AG09309 (cell line): Measurements from ENCODE around the gene SHISA8.

Experiments
- DNase-seq: peaks from one replicate; pipeline ENCODE4 v3.0.0-alpha.2; 2010; ENCODE audit warnings: low read depth
- H3K4me3 ChIP-seq: 2 replicates; pipeline ENCODE4 v1.5.1; 2011; ENCODE audit warnings: mild to moderate bottlenecking, low read depth, low read length, moderate library complexity; ENCODE audit not compliant: control insufficient read depth
- TF ChIP-seq, protein P1 (sequence below): IDR thresholded peaks from 2 replicates; pipeline ENCODE4 v1.5.1; 2011; ENCODE audit warnings: mild to moderate bottlenecking, low read depth, low read length, inconsistent platforms; ENCODE audit not compliant: insufficient read depth, control insufficient read depth; ENCODE audit errors: missing control alignments

Gene SHISA8

DNA sequence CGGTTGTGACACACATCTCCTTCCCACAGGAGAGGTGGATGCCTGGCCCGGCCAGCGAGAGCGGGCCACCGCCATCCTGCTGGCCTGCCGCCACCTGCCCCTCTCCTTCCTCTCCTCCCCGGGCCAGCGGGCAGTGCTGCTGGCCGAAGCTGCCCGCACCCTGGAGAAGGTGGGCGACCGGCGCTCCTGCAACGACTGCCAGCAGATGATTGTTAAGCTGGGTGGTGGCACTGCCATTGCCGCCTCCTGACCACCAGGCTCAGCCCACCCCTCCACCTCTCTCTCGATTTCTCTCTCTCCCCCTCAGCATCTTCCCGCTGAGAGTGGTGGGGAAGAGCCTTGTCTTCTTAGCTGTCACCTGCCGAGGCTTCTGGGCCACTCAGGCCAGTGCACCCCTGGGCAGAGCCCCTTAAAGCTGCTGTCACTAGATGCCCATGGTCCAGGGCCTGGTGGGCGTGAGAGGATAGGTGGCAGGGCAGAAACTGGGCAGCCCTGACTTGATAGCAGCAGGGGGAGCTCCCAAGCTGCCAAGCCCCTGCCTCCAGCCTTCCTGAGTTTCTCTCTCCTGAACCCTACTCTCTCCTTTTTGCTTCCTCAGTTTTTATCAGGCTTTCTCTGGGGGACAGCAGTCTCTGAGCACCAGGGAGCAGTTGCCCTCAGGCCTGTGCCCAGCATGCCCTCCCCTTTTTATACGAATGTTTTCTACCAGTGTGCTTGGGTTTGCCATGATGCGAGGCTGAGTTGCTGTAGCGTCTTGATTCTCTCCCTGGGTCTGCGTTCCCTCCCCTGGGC, 9.3 kb downstream of the SHISA8 start:
- TF ChIP-seq, protein P1, sequence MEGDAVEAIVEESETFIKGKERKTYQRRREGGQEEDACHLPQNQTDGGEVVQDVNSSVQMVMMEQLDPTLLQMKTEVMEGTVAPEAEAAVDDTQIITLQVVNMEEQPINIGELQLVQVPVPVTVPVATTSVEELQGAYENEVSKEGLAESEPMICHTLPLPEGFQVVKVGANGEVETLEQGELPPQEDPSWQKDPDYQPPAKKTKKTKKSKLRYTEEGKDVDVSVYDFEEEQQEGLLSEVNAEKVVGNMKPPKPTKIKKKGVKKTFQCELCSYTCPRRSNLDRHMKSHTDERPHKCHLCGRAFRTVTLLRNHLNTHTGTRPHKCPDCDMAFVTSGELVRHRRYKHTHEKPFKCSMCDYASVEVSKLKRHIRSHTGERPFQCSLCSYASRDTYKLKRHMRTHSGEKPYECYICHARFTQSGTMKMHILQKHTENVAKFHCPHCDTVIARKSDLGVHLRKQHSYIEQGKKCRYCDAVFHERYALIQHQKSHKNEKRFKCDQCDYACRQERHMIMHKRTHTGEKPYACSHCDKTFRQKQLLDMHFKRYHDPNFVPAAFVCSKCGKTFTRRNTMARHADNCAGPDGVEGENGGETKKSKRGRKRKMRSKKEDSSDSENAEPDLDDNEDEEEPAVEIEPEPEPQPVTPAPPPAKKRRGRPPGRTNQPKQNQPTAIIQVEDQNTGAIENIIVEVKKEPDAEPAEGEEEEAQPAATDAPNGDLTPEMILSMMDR = no peak
- DNase-seq = no peak
- H3K4me3 ChIP-seq = no peak overlapping the region

DNA sequence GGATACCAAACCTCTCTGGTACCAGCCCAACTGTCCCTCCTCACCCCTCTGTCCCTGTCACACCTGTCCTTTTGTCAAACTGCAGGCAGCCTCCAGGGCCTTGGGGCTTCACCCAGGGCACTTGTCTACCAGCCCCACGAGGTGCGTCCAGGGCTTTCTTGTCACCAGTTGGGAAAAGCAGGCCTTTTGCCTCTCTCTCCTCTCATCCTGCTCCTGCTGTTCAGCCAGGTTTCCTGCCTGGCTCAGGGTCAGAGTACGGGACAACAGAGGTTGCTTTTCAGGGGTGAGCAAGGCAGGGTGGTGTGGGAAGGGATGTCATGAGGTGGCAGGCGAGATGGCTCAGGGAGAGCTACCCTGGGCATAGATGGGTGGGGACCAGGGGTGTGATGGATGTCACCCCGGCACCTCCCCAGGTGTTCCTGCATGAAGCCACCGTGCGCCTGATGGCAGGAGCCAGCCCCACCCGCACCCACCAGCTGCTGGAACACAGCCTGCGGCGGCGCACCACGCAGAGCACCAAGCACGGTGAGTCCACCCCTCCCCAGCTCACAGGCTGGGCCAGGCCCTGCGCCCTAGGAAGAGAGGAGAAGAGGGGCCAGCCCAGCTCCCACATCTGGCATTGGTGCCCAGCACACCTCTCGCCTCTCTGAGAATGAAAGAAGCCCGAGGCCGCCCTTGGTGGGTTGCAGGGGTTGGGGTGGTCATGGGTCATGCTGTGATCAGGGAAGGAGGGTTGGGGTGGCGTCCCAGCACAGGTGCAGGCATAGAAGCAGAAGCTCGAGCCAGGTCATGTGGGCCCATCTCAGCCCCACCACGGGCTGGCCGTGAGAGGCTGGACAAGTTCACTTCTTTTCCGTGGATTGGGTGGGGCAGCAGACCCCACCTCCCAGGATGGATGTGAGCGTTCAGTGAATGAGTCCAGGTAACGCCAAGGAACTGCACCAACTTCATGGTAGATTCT, 10.1 kb downstream of the SHISA8 start:
- no peak for DNase-seq
- H3K4me3 ChIP-seq = no peak overlapping the region
- TF ChIP-seq, protein P1 = no peak

- TF ChIP-seq, protein P1 = no peak
- no peak overlapping the region for H3K4me3 ChIP-seq
- no peak for DNase-seq
These were observed 11.9 kb downstream of the SHISA8 start for GRCh38 chr22:41902932-41903421.

DNA sequence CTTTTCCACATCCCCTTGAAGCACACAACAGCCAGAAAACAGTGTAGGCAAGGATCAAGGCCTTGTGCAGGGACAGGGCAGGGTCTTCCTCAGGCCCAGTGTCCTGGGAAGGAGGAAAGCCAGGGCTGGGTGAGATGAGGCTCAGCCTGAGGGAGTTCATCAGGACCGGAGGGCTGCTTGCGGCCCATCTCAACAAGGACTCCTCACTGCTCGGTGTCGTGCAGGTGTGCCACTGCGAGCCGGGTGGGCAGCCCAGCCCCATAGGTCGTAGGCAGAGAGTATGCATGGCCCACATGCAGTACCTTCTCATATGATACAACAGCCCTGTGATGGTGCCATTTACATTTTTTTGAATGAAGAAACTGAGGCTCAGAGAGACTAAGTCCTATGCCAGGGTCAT, 12.9 kb downstream of the SHISA8 start:
- no peak for DNase-seq
- H3K4me3 ChIP-seq = no peak overlapping the region
- TF ChIP-seq, protein P1 = no peak

GRCh38 chr22:41900652-41901312, 14.1 kb downstream of the SHISA8 start:
- TF ChIP-seq, protein P1 = no peak
- H3K4me3 ChIP-seq = no peak overlapping the region
- no peak for DNase-seq

DNA sequence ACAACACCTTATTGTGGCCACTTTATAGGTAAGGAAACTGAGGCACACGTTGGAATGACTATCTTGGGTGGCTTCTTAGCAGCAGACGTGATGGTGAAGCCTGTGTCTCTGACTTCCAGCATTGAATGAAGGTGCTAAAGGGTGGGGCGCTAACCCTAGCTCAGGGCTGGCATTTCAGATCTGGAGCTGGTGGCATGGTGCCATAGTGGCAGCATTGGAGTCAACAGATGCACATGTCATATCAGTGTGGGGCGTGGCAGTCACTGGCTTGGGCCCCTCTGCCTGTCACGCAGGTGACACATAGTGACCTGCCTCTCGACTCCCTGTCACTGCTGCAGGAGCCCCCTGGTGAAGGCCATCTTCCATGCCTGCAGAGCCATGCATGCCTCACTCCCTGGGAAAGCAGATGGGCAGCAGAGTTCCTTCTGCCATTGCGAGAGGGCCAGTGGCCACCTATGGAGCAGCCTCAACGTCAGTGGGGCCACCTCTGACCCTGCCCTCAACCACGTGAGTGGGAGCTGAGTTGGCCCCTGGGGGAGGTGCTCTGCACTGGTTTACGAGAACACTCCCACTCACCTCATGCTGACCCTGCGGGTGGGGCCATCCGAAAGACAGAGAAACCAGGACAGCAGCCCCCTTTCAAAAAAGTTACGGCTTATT, 14.8 kb downstream of the SHISA8 start:
- TF ChIP-seq, protein P1 = no peak
- no peak for DNase-seq
- H3K4me3 ChIP-seq = no peak overlapping the region
